NCI-H226 (cell line): ENCODE data around the gene SCGB1D1.

ENCODE experiments used
- DNase-seq: peaks from one replicate; pipeline ENCODE4 v3.0.0-alpha.2; 2015

The SCGB1D1 gene

GRCh38 chr11:62237499-62237898, 47.5 kb downstream of the SCGB1D1 start:
- no peak for DNase-seq

GRCh38 chr11:62238151-62238550, 48.1 kb downstream of the SCGB1D1 start:
- no peak for DNase-seq

DNA sequence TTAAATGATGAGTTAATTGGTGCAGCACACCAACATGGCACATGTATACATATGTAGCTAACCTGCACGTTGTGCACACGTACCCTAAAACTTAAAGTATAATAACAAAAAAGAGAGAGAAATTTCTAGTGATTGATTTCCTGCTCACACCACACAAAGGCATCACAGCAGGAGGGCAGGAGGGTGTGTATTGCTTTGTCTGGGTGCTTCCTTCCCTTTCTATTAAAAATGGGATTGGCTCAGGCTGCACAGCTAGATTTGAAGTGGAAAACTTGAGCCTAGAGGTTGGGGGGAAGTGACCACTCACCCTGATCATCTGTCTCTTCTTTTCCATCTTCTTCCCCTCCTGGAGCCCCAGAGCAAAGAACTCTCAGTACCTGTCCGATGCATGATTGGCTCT, 51.1 kb downstream of the SCGB1D1 start:
- no peak for DNase-seq

DNA sequence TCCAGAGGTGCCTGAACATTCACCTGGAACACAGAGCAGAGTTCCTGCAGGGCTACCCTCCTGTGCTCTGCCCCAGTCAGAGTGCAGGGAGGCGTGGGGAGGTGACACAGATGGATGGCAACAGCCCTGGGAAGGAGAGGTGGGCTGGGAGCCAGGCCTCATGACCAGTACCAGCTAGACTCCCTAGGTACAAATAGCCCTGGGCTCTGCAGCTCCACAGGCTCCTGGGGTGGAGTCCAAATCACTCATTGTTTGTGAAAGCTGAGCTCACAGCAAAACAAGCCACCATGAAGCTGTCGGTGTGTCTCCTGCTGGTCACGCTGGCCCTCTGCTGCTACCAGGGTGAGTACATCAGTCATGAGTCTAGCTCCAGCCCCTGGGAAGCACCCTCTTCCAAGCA, 52.0 kb downstream of the SCGB1D1 start, which contains the start of gene SCGB1D2:
TSS of gene SCGB1D2 (plus strand) at position 219 of the 400 bp plus-strand sequence. CDS start at position 288, 69 bp downstream.
- no peak for DNase-seq
